ENCODE results near the gene ACSM2B. TPM values are rescaled to one million over a fixed set of nuclear protein-coding genes. Genes with fewer than 3 reads are reported as not detected.

ACSM2B gene
- total RNA-seq, 4 donors from 2014 or later, result 0.16 to 0.60 TPM; not detected in 2

- TF ChIP-seq CTCF (IDR thresholded peaks at IDR 0.05 in 4 of 5, conservative IDR thresholded peaks at IDR 0.05 in 1 of 5), result no peak
- no peak for TF ChIP-seq POLR2A (IDR thresholded peaks at IDR 0.05)
- no peaks in the 10 kb centered on the region for H3K4me1 ChIP-seq
- in situ Hi-C loops (cut with MboI; ENCODE audit: low sequenced_read_pairs in 4 of 4), result no loop called here
- H3K9me3 ChIP-seq, result no peaks in the 10 kb centered on the region
- H3K27me3 ChIP-seq, result no peaks in the 10 kb centered on the region
- no peak overlapping the region for H3K27ac ChIP-seq
- no peaks in the 10 kb centered on the region for H3K36me3 ChIP-seq
- no peak overlapping the region for H3K4me3 ChIP-seq
- DNase-seq (no peak), ATAC-seq (no peak)
- intact Hi-C loops (cut with DNase I; ENCODE audit: low total_unique reads), result no loop called here
Observed at GRCh38 chr16:20620770-20621169, 44.6 kb upstream of the ACSM2B start.

- H3K27me3 ChIP-seq, result no peaks in the 10 kb centered on the region
- no peak overlapping the region for H3K27ac ChIP-seq
- ATAC-seq (no peak), DNase-seq (no peak)
- H3K36me3 ChIP-seq, result no peaks in the 10 kb centered on the region
- H3K4me1 ChIP-seq, result no peaks in the 10 kb centered on the region
- no peak for TF ChIP-seq CTCF (IDR thresholded peaks at IDR 0.05 in 4 of 5, conservative IDR thresholded peaks at IDR 0.05 in 1 of 5)
- TF ChIP-seq POLR2A (IDR thresholded peaks at IDR 0.05), result no peak
- no peaks in the 10 kb centered on the region for H3K9me3 ChIP-seq
- no peak overlapping the region for H3K4me3 ChIP-seq
- in situ Hi-C loops (cut with MboI; ENCODE audit: low sequenced_read_pairs in 4 of 4), result no loop called here
- intact Hi-C loops (cut with DNase I; ENCODE audit: low total_unique reads), result no loop called here
Observed at GRCh38 chr16:20620003-20620402, 43.8 kb upstream of the ACSM2B start.

DNA sequence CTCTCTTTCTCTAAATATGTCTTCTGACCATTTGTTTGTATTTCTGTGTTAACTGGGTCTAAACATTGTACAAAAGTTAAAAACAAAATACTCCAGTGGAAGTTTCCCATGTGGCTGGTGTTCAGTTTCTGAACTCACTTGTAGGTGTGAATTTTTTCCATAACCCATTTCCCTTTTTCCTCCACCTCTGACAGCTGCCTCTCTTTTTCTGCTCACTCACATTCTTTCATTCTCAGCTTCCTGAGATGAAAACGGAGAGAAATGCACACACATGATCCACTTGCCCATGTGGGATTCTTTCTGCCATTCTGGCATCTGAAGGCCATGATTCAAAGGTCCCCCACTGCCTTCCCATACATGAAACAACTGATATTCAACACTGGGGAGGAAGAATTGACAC lies 41.1 kb upstream of the ACSM2B start:
- no peak overlapping the region for H3K27ac ChIP-seq
- no peaks in the 10 kb centered on the region for H3K27me3 ChIP-seq
- in situ Hi-C loops (cut with MboI; ENCODE audit: low sequenced_read_pairs in 4 of 4), result no loop called here
- no peaks in the 10 kb centered on the region for H3K9me3 ChIP-seq
- H3K36me3 ChIP-seq, result no peaks in the 10 kb centered on the region
- no peak for DNase-seq
- no peaks in the 10 kb centered on the region for H3K4me1 ChIP-seq
- intact Hi-C loops (cut with DNase I; ENCODE audit: low total_unique reads), result no loop called here
- no peak overlapping the region for H3K4me3 ChIP-seq
- TF ChIP-seq POLR2A (IDR thresholded peaks at IDR 0.05), result no peak
- no peak for TF ChIP-seq CTCF (IDR thresholded peaks at IDR 0.05 in 4 of 5, conservative IDR thresholded peaks at IDR 0.05 in 1 of 5)
- no peak for ATAC-seq

GRCh38 chr16:20614186-20615141 lies 38.3 kb upstream of the ACSM2B start:
- H3K4me3 ChIP-seq, result no peak overlapping the region
- H3K27me3 ChIP-seq, result no peaks in the 10 kb centered on the region
- intact Hi-C loops (cut with DNase I; ENCODE audit: low total_unique reads), result no loop called here
- TF ChIP-seq CTCF (IDR thresholded peaks at IDR 0.05 in 4 of 5, conservative IDR thresholded peaks at IDR 0.05 in 1 of 5) (no peak), POLR2A (IDR thresholded peaks at IDR 0.05) (no peak)
- H3K9me3 ChIP-seq, result no peaks in the 10 kb centered on the region
- no peaks in the 10 kb centered on the region for H3K4me1 ChIP-seq
- no peaks in the 10 kb centered on the region for H3K36me3 ChIP-seq
- DNase-seq (no peak), ATAC-seq (no peak)
- in situ Hi-C loops (cut with MboI; ENCODE audit: low sequenced_read_pairs in 4 of 4), result no loop called here
- H3K27ac ChIP-seq, result no peak overlapping the region

All from gastrocnemius medialis (tissue), 4 donors.